HT-29 (cell line): ENCODE data around the gene GP2. TPM values are rescaled to one million over a fixed set of nuclear protein-coding genes. Genes with fewer than 3 reads are reported as not detected.

Source experiments
- total RNA-seq: library from RNA; depleted of rRNA; stranded (reverse); fragments of >200 nt; shearing (Covaris generic); gene quantifications from 2 replicates; pipeline ENCODE4 v1.2.3, GENCODE V29; 2014; rRNA removed

GP2 gene
- total RNA-seq, 1 experiment from 2014 or later, result not detected

Other genes with a start within 250 kb of the GP2 start
- gene UMOD, start 25.2 kb upstream of the GP2 start, total RNA-seq, result not detected in 2 replicates
- not detected in 2 replicates for gene PDILT, start 77.2 kb upstream of the GP2 start, total RNA-seq
- not detected in 2 replicates for gene ACSM5, start 82.0 kb upstream of the GP2 start, total RNA-seq
- gene ACSM2A, start 124.0 kb upstream of the GP2 start, total RNA-seq, result not detected in 2 replicates
- not detected in 2 replicates for gene ACSM2B, start 248.9 kb upstream of the GP2 start, total RNA-seq